SKM-1 treated with dmso at 0.1 percent for 144 hours (cell line): Measurements from ENCODE around the gene HAUS6.
"Not testable (repeated sequence)": the region's sequence is repeated elsewhere in the genome, so short reads cannot be mapped to it uniquely, and the experiment has no call there.

ENCODE experiments used
- DNase-seq: peaks from one replicate; lab custom pipeline; 2025; ENCODE audit not compliant: unreplicated experiment; lab: John Stamatoyannopoulos, UW

The HAUS6 gene

DNA sequence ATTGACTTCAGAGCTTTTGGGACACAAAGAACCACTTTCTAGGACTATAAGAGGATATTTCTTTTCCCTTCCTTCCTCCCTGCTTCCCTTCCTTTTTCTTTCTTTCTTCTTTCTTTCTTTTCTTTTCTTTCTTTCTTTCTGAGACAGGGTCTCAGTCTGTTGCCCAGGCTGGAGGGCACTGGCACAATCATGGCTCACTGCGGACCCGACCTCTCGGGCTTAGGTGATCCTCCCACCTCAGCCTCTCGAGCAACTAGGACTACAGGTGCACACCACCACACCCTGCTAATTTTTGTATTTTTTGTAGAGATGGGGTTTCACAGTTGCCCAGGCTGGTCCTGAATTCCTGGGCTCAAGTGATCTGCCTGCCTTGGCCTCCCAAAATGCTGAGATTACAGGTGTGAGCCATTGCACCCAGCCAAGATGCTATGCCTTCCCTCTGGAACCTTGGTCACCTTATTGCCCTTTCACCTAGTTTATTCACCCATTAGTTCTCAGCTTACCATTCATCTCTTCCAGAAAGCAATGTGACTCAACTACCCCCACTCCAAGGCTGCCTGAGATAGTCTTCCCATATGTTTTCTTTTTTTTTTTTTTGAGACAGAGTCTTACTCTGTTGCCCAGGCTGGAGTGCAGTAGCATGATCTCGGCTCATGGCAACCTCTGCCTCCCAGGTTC lies 14.5 kb upstream of the HAUS6 start:
- no peak for DNase-seq

DNA sequence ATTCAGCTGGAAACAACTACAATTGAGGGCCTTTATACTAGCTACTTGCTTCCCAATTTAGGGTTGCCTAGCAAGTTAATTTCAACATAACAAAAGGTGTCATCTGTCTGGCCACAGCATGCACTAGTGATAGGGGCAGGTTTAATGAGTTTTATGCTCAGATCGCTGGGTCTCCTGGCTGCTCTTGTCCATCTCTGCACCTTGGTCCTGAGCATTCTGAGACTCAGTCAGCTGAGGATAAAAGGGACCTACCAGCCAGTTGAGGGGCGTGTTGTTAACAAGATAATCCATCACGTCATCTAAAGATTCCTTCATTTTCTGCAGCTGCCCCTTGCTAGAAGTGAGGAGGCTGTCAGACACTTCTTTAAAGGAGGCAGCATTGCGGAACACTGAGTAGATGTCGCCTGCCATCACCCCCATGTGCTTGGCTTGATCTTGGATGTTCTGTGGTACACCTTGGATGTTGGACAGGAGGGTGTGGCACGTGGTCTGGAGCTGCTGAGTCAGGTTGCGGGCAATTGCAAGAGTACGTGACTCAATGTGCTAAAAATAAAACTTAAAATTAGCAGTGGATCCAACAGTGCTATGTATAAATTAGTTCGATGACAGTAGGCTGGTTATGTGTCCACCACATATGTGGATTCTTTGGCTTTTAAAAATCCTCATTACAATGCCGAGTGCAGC lies 13.5 kb upstream of the HAUS6 start:
- DNase-seq: no peak

DNA sequence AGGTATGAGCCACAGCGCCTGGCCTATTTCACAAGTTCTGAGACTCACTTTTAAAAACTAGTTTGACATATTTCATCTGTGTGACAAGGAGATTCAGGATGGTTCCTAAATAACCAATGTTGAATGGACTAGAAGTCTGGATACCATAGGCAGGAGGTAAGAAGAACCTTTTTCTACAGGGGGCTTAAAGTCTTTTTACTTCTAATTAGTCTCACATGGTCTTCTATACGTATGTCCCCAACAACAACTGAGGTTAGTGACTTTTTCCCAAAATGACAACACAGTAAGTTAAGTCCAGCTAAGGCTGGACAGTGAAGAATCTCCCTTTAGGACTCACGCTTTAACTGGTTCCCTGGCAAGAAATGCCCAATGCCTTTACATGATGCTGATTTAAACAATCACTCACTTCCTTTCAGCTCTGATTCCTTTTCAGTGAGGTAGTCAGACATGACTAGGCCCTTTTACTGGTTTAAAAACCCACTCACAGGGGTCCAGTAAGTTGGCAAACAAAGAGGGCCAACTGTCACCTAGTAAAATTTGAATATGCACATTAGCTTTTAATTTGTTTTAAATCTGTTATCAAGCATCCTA lies 12.1 kb upstream of the HAUS6 start:
- no peak for DNase-seq

DNA sequence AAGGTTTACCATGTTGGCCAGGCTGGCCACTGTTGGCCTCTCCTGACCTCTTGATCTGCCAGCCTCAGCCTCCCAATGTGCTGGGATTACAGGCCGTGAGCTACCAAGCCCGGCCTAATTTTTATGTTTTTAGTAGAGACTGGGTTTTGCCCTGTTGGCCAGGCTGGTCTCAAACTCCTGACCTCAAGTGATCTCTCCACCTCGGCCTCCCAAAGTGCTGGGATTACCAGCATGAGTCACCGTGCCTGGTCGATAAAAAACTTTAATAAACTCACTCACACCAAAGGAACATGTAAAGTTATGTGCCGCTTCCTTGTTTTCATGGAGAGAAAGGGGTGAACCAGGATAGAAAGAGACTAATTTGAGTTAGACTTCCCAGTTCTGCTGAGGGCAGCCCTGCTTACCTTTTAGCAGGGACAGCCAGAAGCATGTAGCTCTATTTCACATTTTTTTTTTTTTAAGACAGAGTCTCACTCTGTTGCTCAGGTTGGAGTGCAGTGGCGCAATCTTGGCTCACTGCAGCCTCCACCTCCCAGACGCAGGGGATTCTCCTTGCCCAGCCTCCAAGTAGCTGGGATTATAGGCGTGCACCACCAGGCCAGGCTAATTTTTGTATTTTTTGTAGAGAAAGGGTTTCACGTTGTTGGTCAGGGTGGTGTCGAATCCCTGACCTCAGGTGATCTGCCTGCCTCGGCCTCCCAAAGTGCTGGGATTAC lies 11.4 kb upstream of the HAUS6 start:
- DNase-seq: no peak

DNA sequence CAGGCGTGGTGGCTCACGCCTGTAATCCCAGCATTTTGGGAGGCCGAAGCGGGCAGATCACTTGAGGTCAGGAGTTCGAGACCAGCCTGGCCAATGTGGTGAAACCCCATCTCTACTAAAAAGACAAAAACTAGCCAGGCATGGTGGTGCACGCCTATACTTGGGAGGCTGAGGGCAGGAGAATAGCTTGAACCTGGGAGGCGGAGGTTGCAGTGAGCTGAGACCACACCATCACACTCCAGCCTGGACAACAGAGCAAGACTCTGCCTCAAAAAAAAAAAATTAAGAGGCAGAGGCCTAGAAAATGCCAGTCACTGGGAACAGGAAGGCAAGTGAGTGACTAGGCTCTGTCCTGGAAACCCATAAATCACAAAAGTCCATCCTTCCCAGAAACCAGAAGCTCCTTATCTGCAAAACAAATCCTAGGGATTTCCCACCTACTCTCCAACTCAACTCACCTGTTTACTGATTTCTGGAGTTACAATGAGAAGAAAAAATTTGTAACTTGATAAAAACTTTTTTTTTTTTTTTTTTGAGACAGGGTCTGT lies 10.4 kb upstream of the HAUS6 start:
- not testable (repeated sequence) for DNase-seq

DNA sequence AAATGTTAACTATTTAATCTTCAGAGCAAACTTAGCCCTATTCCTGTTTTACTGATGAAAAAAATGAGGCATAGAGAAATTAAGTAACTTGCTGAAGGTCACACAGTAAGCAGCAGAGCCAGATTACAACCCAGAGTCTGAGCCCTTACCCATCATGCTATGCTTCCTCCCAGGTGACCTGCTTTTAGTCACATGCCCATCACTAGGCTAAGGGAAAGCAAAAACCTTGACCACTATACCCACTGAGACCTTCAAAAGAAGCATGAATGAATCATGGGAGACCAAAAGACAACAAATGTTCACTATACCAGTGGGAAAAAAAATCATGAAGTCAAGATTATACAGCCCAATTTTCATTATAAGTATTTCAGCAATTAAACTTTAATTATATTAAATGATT lies 5.3 kb upstream of the HAUS6 start:
- no peak for DNase-seq

DNA sequence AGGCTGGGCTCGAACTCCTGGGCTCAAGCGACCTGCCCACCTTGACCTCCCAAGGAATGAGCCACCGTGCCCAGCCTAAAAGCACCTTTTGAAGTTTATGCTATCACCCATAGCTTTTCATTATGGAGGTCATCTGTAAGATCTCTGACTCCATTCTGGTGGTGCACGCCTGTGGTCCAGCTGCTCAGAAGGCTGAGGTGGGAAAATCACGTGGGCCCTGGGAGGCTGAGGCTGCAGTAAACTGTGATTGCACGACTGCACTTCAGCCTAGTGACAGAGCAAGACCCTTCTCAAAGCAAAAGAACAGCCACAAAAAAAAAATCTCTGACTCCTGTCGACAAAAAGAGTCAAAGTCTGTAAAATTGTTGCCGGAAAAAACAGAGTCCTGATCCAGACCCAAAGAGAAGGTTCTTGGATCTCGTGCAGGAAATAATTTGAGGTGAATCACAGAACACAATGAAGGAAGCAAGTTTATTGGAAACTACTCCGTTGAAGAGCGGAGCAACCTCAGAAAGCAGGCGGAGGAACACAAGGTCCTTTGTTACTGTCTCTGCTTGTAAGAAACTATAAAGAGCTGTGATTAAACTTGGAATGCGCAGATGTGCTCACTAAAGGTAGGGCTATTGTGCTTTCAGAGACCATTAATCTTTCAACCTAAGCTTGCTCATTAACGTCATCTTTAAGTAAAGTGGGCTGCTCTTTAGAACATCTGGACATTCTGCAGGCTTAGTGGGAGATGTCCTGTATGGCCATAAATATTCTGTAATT lies 2.0 kb upstream of the HAUS6 start:
- no peak for DNase-seq

DNA sequence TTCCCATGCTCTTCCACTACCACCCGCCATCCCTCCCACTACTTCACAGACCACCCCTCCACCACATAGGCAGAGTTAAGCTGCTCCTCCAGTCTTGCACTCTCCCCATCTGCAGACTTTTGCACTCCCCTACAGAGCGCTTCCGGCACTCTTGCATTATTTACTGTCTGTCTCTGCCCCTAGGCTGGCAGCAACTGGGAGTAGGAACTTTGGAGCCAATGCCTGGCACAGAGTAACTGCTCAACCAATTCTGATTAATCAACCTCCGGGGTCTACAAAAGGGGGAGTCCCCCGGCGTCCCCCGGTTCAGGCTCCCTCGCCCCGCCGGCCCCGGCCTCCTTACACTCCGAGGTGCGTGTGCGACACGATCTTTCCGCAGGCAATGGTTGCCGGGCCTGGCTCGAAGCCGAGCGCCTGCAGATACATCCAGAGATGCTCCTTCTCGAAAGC lies 498 bp downstream of the HAUS6 start:
- DNase-seq: no peak

DNA sequence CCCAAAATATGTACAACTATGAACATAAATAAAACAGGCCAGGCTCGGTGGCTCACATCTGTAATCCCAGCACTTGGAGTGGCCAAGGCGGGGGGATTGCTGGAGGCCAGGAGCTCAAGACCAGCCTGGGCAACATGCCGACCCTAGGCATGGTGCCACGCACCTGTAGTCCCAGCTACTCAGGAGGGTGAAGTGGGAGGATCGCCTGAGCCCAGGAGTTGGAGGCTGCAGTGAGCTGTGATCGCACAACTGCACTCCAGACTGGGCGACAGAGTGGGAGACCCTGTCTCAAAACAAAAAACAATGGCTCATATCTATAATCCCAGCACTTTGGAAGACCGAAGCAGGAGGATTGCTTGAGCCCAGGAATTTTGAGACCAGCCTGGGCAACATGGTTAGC lies 1.5 kb downstream of the HAUS6 start:
- DNase-seq: no peak

DNA sequence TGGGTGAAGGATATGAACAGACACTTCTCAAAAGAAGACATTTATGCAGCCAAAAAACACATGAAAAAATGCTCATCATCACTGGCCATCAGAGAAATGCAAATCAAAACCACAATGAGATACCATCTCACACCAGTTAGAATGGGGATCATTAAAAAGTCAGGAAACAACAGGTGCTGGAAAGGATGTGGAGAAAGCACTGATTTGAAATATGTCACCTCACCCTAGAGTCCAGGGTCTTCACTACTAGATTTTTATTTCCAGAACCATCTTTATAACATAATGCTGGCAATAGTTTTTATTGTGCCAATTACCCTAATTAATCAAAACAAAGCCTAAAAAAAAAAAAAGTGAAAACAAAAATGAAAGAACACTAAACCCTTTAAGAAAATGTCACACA lies 5.3 kb downstream of the HAUS6 start:
- not testable (repeated sequence) for DNase-seq

DNA sequence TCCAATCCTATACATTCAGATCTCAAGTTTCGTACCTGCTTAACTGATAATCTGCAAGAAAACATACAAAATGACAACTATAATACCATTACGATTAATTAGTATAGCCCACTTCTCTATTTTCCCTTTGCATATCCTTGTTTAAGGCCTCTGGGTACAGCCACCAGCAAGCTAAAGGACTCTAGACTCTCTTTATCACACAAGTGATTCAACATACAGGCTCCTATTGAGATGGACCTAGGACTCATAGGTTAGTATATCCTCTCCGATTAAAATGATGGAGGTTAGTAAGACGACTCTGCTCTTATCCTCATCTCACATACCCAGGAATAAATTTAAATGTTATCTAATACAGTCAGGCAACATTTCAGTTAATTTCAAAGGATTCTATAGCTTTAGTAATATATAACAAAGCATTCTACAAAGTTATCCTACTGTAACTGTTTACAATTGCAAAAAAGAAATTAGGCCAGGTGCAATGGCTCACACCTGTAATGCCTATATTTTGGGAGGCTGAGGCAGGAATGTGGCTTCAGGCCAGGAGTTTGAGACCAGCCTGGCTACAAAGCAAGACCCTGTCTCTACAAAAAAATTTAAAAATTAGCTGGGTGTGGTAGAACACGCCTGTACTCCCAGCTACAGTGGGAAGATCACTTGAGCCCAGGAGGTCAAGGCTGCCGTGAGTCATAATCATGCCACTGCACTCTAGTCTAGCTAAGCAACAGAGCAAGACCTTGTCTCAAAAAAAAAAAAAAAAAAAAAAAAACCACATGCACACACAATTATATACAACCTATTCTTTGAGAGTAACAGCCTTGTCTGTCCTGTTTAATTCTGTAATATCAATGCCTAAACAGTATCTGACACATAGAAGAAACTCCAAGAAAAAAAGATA lies 15.4 kb downstream of the HAUS6 start:
- no peak for DNase-seq

DNA sequence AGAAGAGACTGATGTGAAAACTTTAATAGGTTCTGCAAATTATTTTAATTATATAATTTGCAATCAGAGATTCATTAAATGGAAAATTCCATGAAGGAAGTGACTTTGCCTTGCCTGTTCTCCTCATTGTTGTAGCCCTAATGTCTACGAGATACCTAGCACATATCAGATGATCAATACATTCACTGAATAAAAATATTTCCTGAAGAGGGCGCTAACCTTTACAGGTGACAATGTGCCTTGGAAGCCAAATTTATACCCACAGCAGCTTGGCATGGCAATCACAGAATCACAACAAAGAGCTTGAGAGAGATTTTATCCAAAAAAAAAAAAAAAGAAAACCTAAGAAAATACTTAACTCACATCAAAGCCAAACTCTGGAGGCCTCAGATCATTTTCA lies 17.4 kb downstream of the HAUS6 start:
- peak; percentile 7 for DNase-seq

DNA sequence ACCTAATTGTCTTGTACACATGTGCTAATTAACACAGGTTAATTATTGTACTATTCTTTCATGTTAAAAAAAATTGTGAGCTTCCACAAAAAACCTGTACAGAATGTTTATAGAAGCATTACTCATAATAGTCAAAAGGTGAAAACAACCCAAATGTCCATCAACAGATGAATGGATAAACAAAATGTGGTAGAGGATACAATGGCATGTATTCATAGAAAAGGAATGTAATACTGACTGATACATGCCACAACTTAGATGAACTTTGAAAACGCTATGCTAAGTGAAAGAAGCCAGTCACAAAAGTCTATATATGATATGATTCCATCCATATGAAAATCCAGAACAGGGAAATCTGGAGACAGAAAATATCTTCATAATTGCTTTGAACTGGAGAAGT lies 27.9 kb downstream of the HAUS6 start:
- DNase-seq: no peak

DNA sequence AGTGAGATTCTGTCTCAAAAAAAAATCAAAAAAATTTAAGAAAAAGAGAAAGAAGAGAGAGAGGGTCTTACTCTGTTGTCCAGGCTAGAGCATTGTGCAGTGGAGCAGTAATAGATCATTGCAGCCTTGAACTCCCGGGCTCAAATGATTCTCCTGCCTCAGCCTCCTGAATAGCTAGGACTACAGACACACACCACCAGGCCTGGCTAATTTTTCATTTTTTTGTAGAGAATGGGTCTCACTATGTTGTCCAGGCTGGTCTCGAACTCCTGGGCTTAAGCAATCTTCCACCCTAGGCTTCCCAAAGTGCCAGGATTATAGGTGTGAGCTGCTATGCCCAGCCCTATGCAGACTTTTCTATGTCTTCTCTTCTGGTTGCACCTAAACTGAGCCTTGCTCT lies 28.5 kb downstream of the HAUS6 start:
- DNase-seq: no peak

DNA sequence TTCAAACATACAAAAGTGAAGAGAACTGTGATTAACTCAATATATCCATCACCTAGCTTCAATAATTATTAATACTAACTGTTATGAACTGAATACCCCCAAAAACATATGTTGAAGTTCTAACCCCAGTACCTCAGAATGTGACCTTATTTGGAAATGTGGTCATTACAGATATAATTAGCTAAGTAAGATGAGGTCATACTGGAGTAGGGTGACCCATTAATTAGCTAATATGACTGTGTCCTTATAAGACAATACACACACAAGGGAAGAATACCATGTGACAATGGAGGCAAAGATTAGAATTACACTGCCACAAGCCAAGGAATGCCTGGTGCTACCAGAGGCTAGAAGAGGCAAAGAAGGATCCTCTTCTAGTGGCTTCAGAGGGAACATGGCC lies 45.7 kb downstream of the HAUS6 start:
- no peak for DNase-seq

DNA sequence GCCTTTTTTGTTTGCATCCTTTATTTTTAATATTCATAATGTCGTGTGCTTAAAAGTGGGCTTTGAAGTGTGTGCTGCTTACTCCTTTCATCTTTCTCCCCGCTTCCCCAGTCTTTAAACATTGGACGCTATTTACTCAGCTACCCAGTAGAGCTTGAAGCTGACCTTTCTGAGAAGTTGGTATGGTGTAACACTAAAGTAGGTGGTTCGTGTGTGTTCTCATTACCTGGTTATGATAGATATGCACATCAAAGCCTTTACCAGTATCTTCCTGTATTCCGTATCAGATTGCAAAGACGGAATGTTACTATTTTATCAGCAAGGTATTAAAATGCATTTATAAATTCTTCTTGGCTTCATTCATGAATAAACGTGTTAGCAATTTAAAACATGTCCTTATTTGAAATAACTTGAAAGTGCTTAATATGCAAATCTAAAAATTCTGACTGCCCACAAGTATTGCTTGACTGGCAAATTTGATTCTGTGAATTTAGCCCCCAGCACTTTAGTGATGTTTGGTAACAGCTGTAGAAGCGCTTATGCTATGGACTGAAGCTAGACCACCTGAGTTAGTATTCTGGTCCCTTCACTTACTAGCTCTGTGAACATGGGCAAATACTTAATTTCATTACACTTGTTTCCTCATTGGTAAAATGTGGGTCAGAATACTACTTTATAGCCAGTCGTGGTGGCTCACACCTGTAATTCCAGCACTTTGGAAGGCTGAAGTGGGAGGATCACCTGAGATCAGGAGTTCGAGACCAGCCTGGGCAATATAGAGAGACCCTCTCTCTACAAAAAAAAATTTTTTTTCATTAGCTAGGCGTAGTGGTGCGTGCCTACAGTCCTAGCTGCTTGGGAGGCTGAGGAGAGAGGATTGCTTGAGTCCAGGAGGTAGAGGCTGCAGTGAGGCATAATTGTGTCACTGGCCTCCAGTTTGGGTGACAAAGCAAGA lies 51.8 kb downstream of the HAUS6 start:
- no peak for DNase-seq

DNA sequence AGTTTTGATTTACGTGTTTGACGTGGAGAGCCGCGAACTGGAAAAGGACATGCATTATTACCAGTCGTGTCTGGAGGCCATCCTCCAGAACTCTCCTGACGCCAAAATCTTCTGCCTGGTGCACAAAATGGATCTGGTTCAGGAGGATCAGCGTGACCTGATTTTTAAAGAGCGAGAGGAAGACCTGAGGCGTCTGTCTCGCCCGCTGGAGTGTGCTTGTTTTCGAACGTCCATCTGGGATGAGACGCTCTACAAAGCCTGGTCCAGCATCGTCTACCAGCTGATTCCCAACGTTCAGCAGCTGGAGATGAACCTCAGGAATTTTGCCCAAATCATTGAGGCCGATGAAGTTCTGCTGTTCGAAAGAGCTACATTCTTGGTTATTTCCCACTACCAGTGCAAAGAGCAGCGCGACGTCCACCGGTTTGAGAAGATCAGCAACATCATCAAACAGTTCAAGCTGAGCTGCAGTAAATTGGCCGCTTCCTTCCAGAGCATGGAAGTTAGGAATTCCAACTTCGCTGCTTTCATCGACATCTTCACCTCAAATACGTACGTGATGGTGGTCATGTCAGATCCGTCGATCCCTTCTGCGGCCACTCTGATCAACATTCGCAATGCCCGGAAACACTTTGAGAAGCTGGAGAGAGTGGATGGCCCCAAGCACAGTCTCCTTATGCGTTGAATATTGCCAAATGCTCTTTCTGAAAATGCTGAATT lies 52.6 kb downstream of the HAUS6 start:
- no peak for DNase-seq
